HepG2 (cell line): Measurements from ENCODE around the gene CLCNKA. TPM values are rescaled to one million over a fixed set of nuclear protein-coding genes. Genes with fewer than 3 reads are reported as not detected.
A peak's percentile ranks its signal among the peaks of the same experiment; 100 is the strongest.

Experiments
- CAMTA2 ChIP-seq: sonication (generic); formaldehyde crosslinking; IDR thresholded peaks from 2 replicates; pipeline ENCODE4 v1.4.0; 2020; ENCODE audit warnings: mild to moderate bottlenecking, missing genetic modification reagents, borderline replicate concordance
- DNMT3B ChIP-seq: conservative IDR thresholded peaks from 2 replicates; pipeline ENCODE4 v1.6.1; 2016; ENCODE audit warnings: missing biosample characterization, control low read depth
- FOXC1 ChIP-seq: sonication (generic); formaldehyde crosslinking; IDR thresholded peaks from 2 replicates; pipeline ENCODE4 v1.8.0; 2022; ENCODE audit warnings: mild to moderate bottlenecking, missing genetic modification reagents, borderline replicate concordance
- HDAC6 ChIP-seq: fragments of 200-600 bp; sonication (generic); IDR thresholded peaks from 2 replicates; pipeline ENCODE4 v1.7.0; 2017; ENCODE audit warnings: mild to moderate bottlenecking, antibody characterized with exemption, low read length, low read depth
- HIVEP1 ChIP-seq: sonication (generic); formaldehyde crosslinking; IDR thresholded peaks from 2 replicates; pipeline ENCODE4 v1.4.0; 2020; ENCODE audit warnings: mild to moderate bottlenecking, missing genetic modification reagents
- IKZF1 ChIP-seq: fragments of 450-650 bp; IDR thresholded peaks from 2 replicates; pipeline ENCODE4 v1.7.1; 2016
- JARID2 ChIP-seq: sonication (generic); formaldehyde crosslinking; IDR thresholded peaks from 2 replicates; pipeline ENCODE4 v1.8.1; 2023; ENCODE audit warnings: missing genetic modification reagents, inconsistent platforms; ENCODE audit not compliant: insufficient replicate concordance
- MTF2 ChIP-seq: sonication (generic); formaldehyde crosslinking; IDR thresholded peaks from 2 replicates; pipeline ENCODE4 v1.5.0; 2020; ENCODE audit warnings: missing genetic modification reagents, borderline replicate concordance
- PCBP2 ChIP-seq: fragments of 200-400 bp; formaldehyde crosslinking; optimal IDR thresholded peaks from 2 replicates; pipeline ENCODE3; 2018; ENCODE audit warnings: low read length, low read depth; ENCODE audit not compliant: poor library complexity, severe bottlenecking
- PHB2 ChIP-seq: fragments of 450-650 bp; IDR thresholded peaks from 2 replicates; pipeline ENCODE4 v1.6.1; 2018; ENCODE audit not compliant: partially characterized antibody
- RELA ChIP-seq: sonication (generic); formaldehyde crosslinking; IDR thresholded peaks from 2 replicates; pipeline ENCODE4 v1.4.0; 2020; ENCODE audit warnings: missing genetic modification reagents
- SP4 ChIP-seq: sonication (generic); formaldehyde crosslinking; IDR thresholded peaks from 2 replicates; pipeline ENCODE4 v1.8.1; 2023; ENCODE audit warnings: mild to moderate bottlenecking, missing genetic modification reagents
- XBP1 ChIP-seq: sonication (generic); formaldehyde crosslinking; IDR thresholded peaks from 2 replicates; pipeline ENCODE4 v1.5.0; 2020; ENCODE audit warnings: missing genetic modification reagents
- ZFP90 ChIP-seq: sonication (generic); formaldehyde crosslinking; IDR thresholded peaks from 2 replicates; pipeline ENCODE4 v1.8.0; 2022; ENCODE audit warnings: missing genetic modification reagents, mild to moderate bottlenecking, inconsistent platforms, borderline replicate concordance
- ZFYVE20 ChIP-seq: sonication (generic); formaldehyde crosslinking; IDR thresholded peaks from 2 replicates; pipeline ENCODE4 v1.8.0; 2023; ENCODE audit warnings: low read depth, mild to moderate bottlenecking, moderate library complexity, missing genetic modification reagents, borderline replicate concordance
- ZKSCAN5 ChIP-seq: sonication (generic); formaldehyde crosslinking; IDR thresholded peaks from 2 replicates; pipeline ENCODE4 v1.5.1; 2020; ENCODE audit warnings: mild to moderate bottlenecking, missing genetic modification reagents
- ZMYM3 ChIP-seq: sonication (generic); formaldehyde crosslinking; IDR thresholded peaks from 2 replicates; pipeline ENCODE4 v1.5.1; 2020; ENCODE audit warnings: mild to moderate bottlenecking, missing genetic modification reagents
- ZNF260 ChIP-seq: sonication (generic); formaldehyde crosslinking; IDR thresholded peaks from 2 replicates; pipeline ENCODE4 v1.4.0; 2020; ENCODE audit warnings: missing genetic modification reagents, low read depth, mild to moderate bottlenecking, borderline replicate concordance
- ZNF317 ChIP-seq: sonication (generic); formaldehyde crosslinking; IDR thresholded peaks from 2 replicates; pipeline ENCODE4 v1.5.0; 2020; ENCODE audit warnings: mild to moderate bottlenecking, missing genetic modification reagents
- ZNF546 ChIP-seq: sonication (generic); formaldehyde crosslinking; conservative IDR thresholded peaks from 2 replicates; pipeline ENCODE4 v1.8.1; 2023; ENCODE audit warnings: mild to moderate bottlenecking, missing genetic modification reagents
- ZNF556 ChIP-seq: sonication (generic); formaldehyde crosslinking; IDR thresholded peaks from 2 replicates; pipeline ENCODE4 v1.4.0; 2020; ENCODE audit warnings: mild to moderate bottlenecking, missing genetic modification reagents, borderline replicate concordance
- ZNF562 ChIP-seq: sonication (generic); formaldehyde crosslinking; IDR thresholded peaks from 2 replicates; pipeline ENCODE4 v1.8.0; 2022; ENCODE audit warnings: missing genetic modification reagents, borderline replicate concordance
- ZNF597 ChIP-seq: sonication (generic); formaldehyde crosslinking; IDR thresholded peaks from 2 replicates; pipeline ENCODE4 v1.5.0; 2020; ENCODE audit warnings: missing genetic modification reagents
- ZNF614 ChIP-seq: IDR thresholded peaks from 2 replicates; pipeline ENCODE4 v1.6.1; 2018; ENCODE audit warnings: missing biosample characterization, missing genetic modification reagents, inconsistent platforms, borderline replicate concordance
- ZNF672 ChIP-seq: sonication (generic); formaldehyde crosslinking; IDR thresholded peaks from 2 replicates; pipeline ENCODE4 v1.8.1; 2022; ENCODE audit warnings: missing genetic modification reagents
- ZNF850 ChIP-seq: sonication (generic); formaldehyde crosslinking; conservative IDR thresholded peaks from 2 replicates; pipeline ENCODE4 v1.9.0; 2021; ENCODE audit warnings: mild to moderate bottlenecking, missing genetic modification reagents
- ZNF883 ChIP-seq: sonication (generic); formaldehyde crosslinking; IDR thresholded peaks from 2 replicates; pipeline ENCODE4 v1.5.1; 2020; ENCODE audit warnings: mild to moderate bottlenecking, missing genetic modification reagents; ENCODE audit errors: not compliant biosample characterization
- ZSCAN12 ChIP-seq: sonication (generic); formaldehyde crosslinking; IDR thresholded peaks from 2 replicates; pipeline ENCODE4 v1.9.0; 2021; ENCODE audit warnings: mild to moderate bottlenecking, missing genetic modification reagents
- ZSCAN5A ChIP-seq: sonication (generic); formaldehyde crosslinking; IDR thresholded peaks from 2 replicates; pipeline ENCODE4 v1.8.0; 2022; ENCODE audit warnings: mild to moderate bottlenecking, missing genetic modification reagents, borderline replicate concordance
- polyA plus RNA-seq, 8 experiments: library from polyadenylated mRNA; depleted of rRNA in 3 of 8; stranded (reverse) in 7 of 8; unstranded in 1 of 8; fragments of >200 nt; fragmentation: Illumina TruSeq in 4 of 8; extraction: Trizol in 4 of 8; gene quantifications; 2 replicates each; pipeline versions ENCODE4 v1.2.1 to v1.2.3, GENCODE V29; 2011 to 2016; ENCODE audit warnings: low read depth in 4 of 8, missing spikeins in 1 of 8, mixed read lengths in 1 of 8; ENCODE audit not compliant: insufficient read depth in 1 of 8
- total RNA-seq, 5 experiments: library from RNA; depleted of rRNA; stranded (reverse); fragments of >200 nt; fragmentation: Illumina TruSeq; extraction: Trizol; gene quantifications; 2 replicates each; pipeline ENCODE4 v1.2.3, GENCODE V29; 2016; ENCODE audit warnings: low read depth in 1 of 5
- TF ChIP-seq, protein P1 (sequence below): sonication (generic); formaldehyde crosslinking; IDR thresholded peaks from 2 replicates; pipeline ENCODE4 v1.5.1; 2020; ENCODE audit warnings: missing genetic modification reagents, mild to moderate bottlenecking, borderline replicate concordance

The CLCNKA gene
- total and polyA plus RNA-seq, 2 of the 13 experiments (the other 11 are each of a cell fraction or from before 2014, with no cell fraction given) = 0.03 TPM; not detected in 1

GRCh38 chr1:16078925-16079656, 57.3 kb downstream of the CLCNKA start (continued):
- TF ChIP-seq MTF2 = no peak
- TF ChIP-seq ZNF556 (CRISPR knock-in tag) = no peak
- no peak for TF ChIP-seq FOXC1 (CRISPR knock-in tag)
- TF ChIP-seq ZMYM3 (CRISPR knock-in tag) = no peak; the same call in 1 of the 2 replicates
- TF ChIP-seq PCBP2 = no peak
- no peak for TF ChIP-seq ZNF260
- TF ChIP-seq CAMTA2 (CRISPR knock-in tag) = no peak
- no peak for TF ChIP-seq ZSCAN12 (CRISPR knock-in tag)
- no peak for TF ChIP-seq ZNF614 (CRISPR knock-in tag)
- no peak for TF ChIP-seq ZSCAN5A
- TF ChIP-seq PHB2 = no peak
- TF ChIP-seq IKZF1 = no peak
- no peak for TF ChIP-seq ZNF317 (CRISPR knock-in tag)
- no peak for TF ChIP-seq ZFYVE20 (CRISPR knock-in tag)
- TF ChIP-seq ZNF597 (CRISPR knock-in tag) = no peak
- TF ChIP-seq DNMT3B (CRISPR knock-in tag) = no peak
- TF ChIP-seq HIVEP1 (CRISPR knock-in tag) = peak; percentile 41; the same call in 1 of the 2 replicates
- TF ChIP-seq ZNF850 (CRISPR knock-in tag) = no peak
- TF ChIP-seq HDAC6 = no peak
- no peak for TF ChIP-seq RELA (CRISPR knock-in tag)
- no peak for TF ChIP-seq ZKSCAN5 (CRISPR knock-in tag)
- TF ChIP-seq, protein P1, sequence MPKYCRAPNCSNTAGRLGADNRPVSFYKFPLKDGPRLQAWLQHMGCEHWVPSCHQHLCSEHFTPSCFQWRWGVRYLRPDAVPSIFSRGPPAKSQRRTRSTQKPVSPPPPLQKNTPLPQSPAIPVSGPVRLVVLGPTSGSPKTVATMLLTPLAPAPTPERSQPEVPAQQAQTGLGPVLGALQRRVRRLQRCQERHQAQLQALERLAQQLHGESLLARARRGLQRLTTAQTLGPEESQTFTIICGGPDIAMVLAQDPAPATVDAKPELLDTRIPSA (CRISPR knock-in tag) = no peak
- TF ChIP-seq ZNF883 (CRISPR knock-in tag) = peak; percentile 24
- TF ChIP-seq SP4 (CRISPR knock-in tag) = no peak
- TF ChIP-seq JARID2 (CRISPR knock-in tag) = peak; percentile 52
- TF ChIP-seq ZNF546 (CRISPR knock-in tag) = no peak
- TF ChIP-seq ZNF562 = no peak
- no peak for TF ChIP-seq ZNF672
- TF ChIP-seq ZFP90 (CRISPR knock-in tag) = 0 out of 2 replicates have a peak, but pooled peaks have one; percentile 56
- no peak for TF ChIP-seq XBP1
